NCI-H446 (cell line): ENCODE data around the gene ZNF850.
"Not testable (repeated sequence)": the region's sequence is repeated elsewhere in the genome, so short reads cannot be mapped to it uniquely, and the experiment has no call there.

ENCODE experiments used
- DNase-seq, 2 experiments: peaks; one replicate each; lab custom pipeline; 2025; lab: John Stamatoyannopoulos, UW

Gene ZNF850

GRCh38 chr19:36772311-36773222 lies at the start of gene ZNF850:
ZNF850 (minus strand) TSS chr19:36772807; CDS start chr19:36762606, 10,201 bp downstream.
- peak; percentile 90 to 97 for DNase-seq

DNA sequence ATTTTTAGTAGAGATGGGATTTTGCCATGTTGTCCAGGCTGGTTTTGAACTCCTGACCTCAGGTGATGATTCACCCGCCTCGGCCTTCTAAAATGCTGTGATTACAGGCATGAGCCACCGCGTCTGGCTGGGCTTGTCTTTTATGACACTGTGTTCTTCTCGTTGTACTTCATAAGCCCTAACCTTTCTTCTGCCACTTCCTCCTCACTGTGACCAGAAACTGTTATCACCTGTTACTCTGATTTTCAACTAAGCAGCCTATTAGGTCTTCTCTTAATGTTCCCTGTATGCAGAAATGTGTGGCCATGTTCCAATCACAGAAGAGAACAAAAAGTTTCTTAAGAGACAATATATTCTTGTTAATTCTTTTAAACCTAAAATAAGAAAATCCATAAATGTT lies 49.2 kb upstream of the ZNF850 start:
- DNase-seq, result no peak

GRCh38 chr19:36819130-36819630 lies 46.6 kb upstream of the ZNF850 start:
- no peak for DNase-seq

DNA sequence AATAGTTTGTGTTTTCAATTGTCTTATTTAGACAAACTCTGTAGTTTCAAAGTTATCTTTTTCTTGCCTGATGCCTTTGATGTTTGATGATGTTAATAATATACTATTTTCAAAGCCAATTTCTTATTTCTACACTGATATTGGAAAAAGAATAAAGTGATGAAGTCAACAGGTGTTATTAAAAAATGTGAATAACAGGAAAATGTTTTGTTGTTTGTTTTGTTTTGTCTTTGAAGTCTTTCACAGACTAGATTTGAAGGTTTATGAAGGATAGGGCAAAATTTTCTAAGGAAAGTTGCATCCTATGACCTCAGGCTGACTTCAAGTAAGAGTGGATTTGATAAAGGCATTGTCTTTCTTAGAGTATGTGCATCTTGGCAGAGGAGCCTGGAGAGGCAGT lies 34.4 kb upstream of the ZNF850 start:
- no peak for DNase-seq

DNA sequence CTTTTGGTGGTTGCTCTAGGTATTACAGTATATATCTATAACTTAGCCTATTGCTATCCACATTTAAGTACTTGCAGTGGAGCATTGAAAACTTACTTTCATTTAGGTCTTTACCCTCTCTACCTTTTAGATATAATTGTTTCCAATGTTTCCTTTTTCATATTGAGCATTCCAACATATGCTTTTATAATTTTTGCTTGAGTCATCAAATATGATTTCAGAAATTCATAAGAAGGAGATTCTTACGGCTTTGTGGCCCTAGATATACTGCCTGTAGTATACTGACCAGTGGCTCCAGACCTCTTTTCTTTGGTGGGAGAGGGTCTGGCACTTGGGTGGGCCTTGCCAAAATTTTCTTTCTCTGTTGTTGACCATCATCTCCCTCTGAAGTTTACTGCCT lies 32.8 kb upstream of the ZNF850 start:
- no peak for DNase-seq

DNA sequence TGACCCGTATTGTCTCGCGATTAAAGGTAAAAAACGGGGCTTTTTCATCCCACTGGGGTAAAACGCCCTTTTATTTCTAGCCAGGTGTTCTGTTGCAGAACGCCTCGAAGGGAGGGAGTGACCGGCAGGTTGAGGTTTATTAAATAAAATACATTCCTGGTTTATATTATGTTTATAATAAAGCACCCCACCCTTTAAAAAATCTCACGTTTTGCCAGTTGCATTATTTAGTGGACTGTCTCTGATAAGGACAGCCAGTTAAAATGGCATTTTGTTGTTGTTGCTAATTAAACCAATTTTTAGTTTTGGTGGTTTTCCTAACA lies 25.1 kb upstream of the ZNF850 start:
- no peak for DNase-seq

DNA sequence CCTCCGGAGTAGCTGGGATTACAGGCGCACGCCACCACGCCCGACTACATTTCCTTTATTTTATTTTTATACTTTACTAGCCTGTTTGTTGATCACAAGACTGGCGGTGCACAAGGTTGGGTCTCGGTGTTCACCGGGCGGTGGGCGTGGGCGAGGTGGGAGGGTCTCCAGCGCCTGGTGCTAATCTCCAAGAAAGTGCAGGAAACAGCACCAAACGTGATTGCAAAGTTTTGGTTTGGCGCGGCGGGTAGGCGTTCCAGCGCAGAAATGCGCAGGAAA lies 24.0 kb upstream of the ZNF850 start:
- no peak for DNase-seq

- not testable (repeated sequence) for DNase-seq
Measured at GRCh38 chr19:36791420-36792141, 19.0 kb upstream of the ZNF850 start.

DNA sequence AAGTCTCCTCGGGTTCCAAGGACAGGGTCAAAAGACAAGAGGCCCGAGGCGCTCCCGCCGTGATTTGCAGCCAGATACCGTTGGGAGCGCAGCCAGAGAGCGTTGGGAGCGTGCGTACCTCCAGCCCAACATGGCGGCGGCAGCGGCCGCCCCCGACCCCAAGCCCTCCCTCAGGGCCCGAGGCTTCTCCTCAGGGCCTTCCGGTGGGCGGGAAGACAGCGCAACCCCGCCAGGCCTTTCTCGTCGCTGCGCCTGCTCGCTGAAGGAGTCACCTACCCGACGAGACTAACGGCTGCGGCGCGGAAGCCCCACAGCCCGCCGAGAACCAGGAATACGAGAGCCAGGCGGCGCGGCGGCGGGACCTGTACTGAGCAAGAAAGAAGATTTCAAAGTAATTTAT lies 3.2 kb upstream of the ZNF850 start:
- no peak for DNase-seq

- DNase-seq, result no peak
Measured at GRCh38 chr19:36773223-36773579, 594 bp upstream of the ZNF850 start.

DNA sequence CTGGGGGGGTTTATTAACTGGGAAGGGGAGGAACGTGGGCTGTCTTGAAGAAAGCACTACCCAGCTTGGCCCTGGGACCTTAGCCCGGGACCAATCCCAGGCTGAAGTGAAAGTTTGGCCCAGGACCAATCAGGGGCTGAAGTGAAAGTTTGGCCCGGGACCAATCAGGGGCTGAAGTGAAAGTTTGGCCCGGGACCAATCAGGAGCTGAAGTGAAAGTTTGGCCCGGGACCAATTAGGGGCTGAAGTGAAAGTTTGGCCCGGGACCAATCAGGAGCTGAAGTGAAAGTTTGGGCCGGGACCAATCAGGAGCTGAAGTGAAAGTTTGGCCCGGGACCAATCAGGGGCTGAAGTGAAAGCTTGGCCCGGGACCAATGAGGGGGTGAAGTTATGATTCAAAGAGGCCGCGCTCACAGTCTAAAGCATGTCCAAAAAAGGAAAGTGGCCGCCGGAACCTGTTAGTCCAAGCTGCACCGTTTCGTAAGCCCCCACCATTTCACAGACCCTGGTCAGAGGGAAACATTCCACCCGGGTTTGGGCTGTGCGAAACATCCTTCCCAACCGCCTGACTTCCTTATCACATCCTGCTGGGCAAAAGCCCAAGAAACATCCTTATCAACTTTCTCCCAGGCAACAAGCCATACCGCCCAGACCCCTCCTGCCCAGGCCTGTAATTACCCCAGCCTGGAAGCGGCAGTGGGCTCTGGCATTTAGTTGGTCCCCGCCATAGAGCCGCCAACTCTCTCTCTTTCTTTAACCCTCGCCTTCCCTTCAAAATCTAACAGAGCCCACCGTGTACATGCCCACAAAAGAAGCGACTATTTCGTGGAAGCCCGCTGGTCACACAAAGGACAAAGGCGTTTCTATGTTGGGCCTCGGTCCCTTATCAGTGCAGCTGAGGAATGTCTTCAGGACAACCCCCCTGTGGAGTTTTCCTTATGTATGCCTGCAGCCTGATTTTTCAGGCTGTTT lies 1.1 kb downstream of the ZNF850 start:
- peak; percentile 55 to 69 for DNase-seq

DNA sequence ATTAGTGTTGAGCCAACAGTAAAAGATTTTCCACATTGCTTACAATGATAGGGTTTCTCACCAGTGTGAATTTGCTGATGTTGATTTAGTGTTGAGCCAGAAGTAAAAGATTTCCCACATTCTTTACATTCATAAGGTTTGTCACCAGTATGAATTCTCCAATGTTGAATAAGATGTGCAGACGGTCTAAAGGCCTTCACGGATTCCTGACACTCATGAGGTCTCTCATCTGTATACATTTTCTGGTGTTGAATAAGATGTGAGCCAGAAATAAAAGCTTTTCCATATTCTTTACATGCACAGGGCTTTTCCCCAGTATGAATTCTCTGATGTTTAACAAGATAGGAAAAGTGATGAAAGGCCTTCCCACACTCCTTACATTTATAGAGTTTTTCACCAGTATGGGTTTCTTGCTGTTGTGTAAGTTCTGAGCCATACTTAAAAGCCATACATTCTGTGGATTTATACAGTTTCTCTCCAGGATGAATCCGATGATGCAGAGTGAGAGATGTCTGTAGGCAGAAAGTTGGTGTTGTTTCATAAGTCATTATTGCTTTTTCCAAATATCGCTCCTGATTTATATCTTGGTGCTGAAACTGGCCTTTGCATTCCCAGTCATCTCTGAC lies 22.4 kb downstream of the ZNF850 start:
- DNase-seq, result no peak

DNA sequence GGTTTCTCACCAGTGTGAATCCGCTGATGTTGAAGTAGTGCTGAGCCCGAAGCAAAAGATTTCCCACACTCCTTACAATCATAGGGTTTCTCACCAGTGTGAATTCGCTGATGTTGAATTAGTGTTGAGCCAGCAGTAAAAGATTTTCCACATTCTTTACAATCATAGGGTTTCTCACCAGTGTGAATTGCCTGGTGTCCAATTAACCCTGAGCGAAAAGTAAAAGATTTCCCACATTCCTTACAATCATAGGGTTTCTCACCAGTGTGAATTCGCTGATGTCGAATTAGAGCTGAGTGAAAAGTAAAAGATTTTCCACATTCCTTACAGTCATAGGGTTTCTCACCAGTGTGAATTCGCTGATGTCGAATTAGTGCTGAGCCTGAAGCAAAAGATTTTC lies 23.0 kb downstream of the ZNF850 start:
- DNase-seq, result not testable (repeated sequence)

DNA sequence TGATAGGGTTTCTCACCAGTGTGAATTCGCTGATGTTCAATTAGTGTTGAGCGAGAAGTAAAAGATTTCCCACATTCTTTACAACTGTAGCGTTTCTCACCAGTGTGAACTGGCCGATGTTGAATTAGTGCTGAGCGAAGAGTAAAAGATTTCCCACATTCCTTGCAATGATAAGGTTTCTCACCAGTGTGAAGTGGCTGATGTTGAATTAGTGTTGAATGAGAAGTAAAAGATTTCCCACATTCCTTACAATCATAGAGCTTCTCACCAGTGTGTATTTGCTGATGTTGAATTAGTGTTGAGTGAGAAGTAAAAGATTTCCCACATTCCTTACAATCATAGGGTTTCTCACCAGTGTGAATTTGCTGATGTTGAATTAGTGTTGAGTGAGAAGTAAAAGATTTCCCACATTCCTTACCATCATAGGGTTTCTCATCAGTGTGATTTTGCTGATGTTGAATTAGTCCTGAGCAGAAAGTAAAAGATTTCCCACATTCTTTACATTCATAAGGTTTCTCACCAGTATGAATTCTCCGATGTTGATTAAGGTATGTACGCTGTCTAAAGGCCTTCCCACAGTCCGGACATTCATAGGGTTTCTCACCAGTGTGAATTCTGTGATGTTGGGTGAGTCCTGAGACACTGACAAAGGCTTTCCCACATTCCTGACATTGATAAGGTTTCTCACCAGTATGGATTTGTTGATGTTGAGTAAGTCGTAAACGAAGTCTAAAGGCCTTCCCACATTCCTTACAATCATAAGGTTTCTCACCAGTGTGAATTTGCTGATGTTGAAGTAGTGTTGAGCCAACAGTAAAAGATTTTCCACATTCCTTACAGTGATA lies 24.0 kb downstream of the ZNF850 start:
- DNase-seq, result no peak

- DNase-seq, result no peak
Measured at GRCh38 chr19:36747750-36748149, 24.9 kb downstream of the ZNF850 start.

DNA sequence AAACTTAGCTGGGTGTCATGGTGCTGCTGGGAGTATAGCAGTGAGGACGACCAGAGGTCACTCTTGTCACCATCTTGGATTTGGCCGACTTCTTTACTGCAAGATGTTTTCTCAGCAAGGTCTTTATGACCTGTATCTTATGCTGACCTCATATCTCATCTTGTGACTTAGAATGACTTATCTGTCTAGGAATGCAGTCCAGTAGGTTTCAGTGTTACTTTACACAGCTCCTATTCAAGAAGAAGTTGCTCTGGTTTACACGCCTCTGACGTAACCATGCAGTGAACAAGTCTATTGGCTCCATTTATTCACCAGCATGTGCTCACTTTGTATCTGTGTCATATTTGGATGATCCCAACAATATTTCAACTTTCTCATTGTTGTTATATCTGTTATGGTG lies 26.7 kb downstream of the ZNF850 start:
- DNase-seq, result no peak

DNA sequence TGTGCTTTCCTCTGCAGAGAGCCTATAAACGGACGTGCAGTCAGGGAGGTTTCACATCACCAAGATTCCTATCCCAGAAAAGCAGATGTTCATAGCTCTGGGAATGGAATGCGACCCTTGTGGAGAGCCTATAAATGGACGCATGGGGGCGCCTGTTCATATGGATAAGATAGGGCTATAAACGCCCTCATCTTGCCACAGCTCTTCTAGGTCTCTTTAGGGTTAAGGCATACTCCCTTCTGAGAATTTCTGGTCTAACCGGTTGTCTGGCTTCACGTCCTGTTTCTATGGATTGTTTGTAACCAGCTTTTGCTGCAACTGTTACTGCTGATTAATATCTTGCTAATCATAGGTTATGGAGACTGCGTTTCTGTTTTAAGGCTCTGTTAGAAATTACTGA lies 36.4 kb downstream of the ZNF850 start:
- not testable (repeated sequence) for DNase-seq

DNA sequence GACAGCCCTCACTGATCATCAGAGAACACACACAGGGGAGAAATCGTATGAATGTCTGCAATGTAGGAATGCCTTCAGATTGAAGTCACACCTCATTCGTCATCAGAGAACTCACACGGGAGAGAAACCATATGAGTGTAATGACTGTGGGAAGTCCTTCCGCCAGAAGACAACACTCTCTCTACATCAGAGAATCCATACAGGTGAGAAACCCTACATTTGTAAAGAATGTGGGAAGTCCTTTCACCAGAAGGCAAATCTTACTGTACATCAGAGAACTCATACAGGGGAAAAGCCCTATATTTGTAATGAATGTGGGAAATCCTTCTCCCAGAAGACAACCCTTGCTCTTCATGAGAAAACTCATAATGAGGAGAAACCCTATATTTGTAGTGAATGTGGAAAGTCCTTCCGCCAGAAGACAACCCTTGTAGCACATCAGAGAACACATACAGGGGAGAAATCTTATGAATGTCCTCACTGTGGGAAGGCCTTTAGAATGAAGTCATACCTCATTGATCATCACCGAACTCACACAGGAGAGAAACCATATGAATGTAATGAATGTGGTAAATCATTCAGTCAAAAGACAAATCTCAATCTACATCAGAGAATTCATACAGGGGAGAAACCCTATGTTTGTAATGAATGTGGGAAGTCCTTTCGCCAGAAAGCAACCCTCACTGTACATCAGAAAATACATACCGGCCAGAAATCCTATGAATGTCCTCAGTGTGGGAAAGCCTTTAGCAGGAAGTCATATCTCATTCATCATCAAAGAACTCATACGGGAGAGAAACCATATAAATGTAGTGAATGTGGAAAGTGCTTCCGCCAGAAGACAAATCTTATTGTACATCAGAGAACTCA lies 52.7 kb downstream of the ZNF850 start:
- DNase-seq, result no peak

DNA sequence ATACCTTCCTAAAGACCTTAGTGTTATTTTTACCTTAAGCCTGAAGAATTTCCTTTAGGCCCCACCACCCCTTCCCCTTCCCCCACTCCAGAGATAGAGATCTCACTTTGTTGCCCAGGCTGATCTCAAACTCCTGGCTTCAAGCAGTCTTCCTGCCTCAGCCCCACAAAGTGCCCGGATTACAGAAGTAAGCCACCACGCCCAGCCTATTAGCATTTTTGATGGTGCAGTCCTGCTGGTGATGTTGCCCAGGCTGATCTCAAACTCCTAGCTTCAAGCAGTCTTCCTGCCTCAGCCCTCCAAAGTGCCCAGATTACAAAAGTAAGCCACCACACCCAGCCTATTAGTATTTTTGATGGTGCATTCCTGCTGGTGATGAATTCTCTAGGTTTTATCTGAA lies 63.2 kb downstream of the ZNF850 start:
- DNase-seq, result no peak

GRCh38 chr19:36707134-36707533 lies 65.5 kb downstream of the ZNF850 start:
- DNase-seq, result no peak
